Epithelial cell of esophagus (primary cell): Measurements from ENCODE around the gene DNAJB8.
A peak's percentile ranks its signal among the peaks of the same experiment; 100 is the strongest.

Experiments
- DNase-seq: peaks from one replicate; pipeline ENCODE4 v3.0.0; 2010; ENCODE audit warnings: low read depth
- H3K4me3 ChIP-seq: 2 replicates; pipeline ENCODE4 v1.5.1; 2011; ENCODE audit warnings: mild to moderate bottlenecking, low read length, control low read depth
- TF ChIP-seq, protein P1 (sequence below): IDR thresholded peaks from 2 replicates; pipeline ENCODE4 v1.5.1; 2011; ENCODE audit warnings: low read depth, mild to moderate bottlenecking, low read length, control low read depth, inconsistent platforms; ENCODE audit not compliant: insufficient read depth; ENCODE audit errors: missing control alignments

DNAJB8 gene

DNA sequence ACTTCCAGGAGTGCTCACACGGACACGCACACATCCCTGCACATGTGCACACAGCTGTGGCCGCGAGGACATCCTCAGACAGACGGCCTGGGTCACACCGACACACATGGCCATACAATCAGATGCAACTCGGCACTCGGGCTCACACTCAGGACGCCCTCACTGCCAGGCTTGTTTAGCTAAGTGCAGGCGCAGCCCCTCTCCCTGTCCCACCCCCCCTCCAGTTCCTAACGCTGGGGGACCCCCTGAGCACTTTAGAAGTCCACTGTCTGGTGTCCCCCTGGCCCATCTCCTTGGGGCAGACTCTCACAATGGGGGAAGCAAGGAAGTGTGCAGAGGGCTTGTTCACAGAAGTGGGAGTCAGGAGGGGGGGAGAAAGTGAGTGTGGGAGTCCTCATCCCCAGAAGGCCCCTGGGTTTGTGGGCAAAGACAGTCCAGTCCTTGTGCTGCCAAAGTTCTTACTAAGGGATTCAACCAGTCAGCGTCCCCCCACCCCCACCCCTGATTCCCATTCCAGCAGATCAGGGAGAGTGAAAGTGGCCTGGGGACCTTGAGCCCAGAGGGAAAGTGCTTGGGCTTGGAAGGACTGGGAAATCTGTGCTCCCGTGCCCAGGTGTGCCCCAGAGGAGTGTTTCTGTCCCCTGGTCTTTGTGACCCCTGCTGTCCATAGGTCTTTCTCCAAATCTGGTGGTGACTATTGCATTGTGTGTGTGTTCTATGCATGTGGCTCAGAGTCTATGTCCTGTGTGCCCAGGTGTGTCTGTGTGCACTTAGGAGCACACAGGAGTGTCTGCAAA is 27.1 kb upstream of the DNAJB8 start:
- H3K4me3 ChIP-seq: no peak overlapping the region
- DNase-seq: no peak
- TF ChIP-seq, protein P1, sequence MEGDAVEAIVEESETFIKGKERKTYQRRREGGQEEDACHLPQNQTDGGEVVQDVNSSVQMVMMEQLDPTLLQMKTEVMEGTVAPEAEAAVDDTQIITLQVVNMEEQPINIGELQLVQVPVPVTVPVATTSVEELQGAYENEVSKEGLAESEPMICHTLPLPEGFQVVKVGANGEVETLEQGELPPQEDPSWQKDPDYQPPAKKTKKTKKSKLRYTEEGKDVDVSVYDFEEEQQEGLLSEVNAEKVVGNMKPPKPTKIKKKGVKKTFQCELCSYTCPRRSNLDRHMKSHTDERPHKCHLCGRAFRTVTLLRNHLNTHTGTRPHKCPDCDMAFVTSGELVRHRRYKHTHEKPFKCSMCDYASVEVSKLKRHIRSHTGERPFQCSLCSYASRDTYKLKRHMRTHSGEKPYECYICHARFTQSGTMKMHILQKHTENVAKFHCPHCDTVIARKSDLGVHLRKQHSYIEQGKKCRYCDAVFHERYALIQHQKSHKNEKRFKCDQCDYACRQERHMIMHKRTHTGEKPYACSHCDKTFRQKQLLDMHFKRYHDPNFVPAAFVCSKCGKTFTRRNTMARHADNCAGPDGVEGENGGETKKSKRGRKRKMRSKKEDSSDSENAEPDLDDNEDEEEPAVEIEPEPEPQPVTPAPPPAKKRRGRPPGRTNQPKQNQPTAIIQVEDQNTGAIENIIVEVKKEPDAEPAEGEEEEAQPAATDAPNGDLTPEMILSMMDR: no peak

DNA sequence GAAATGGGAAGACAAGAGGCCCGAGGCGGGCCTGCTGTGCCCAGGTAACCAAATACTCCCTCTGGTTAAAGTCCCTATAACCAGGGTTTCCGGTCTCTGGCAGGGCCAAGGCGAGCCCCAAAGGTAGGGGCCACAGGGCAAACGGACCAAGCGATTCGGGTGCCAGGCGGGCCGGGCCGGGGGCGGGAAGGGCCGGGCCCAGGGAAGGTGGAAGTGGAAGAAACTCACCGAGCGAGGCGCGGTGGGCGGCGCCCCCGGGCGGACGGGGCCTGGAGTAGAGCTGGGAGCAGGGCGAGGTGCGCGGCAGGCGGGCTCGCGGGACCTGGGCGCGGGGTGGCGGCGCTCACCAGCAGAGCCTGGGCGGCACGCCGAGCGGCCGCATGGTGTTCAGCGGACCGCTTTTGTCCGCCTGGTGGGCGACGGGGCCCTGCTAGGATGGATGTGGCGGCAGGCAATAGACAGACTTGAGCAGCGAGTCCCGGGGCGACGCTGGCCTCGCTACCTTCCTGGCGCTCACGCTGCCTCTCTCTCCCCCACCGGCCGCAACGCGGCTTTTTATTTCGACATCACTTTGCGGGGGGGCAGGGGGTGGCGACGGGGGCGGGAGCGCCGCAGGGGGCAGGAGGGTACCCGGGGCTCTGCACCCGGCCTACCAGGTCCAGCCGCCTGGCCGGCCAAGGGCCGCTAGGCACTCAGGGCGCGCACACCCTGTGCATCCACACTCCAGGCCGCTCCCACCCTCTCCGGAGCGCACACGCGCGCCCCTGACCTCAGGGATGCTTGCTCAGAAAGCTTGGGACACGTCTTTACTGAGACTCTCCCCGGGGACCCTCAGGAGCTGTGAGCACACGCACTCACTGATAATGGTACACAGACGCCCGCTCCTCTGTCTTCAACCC is 26.2 kb upstream of the DNAJB8 start, which contains the start of gene GATA2:
TSS of gene GATA2 (minus strand) at position 531 of the 899 bp plus-strand sequence. CDS start 6,170 bp downstream, outside the sequence.
- no peak within 1 kb of the TSS for H3K4me3 ChIP-seq
- DNase-seq: no peak
- TF ChIP-seq, protein P1: no peak

DNA sequence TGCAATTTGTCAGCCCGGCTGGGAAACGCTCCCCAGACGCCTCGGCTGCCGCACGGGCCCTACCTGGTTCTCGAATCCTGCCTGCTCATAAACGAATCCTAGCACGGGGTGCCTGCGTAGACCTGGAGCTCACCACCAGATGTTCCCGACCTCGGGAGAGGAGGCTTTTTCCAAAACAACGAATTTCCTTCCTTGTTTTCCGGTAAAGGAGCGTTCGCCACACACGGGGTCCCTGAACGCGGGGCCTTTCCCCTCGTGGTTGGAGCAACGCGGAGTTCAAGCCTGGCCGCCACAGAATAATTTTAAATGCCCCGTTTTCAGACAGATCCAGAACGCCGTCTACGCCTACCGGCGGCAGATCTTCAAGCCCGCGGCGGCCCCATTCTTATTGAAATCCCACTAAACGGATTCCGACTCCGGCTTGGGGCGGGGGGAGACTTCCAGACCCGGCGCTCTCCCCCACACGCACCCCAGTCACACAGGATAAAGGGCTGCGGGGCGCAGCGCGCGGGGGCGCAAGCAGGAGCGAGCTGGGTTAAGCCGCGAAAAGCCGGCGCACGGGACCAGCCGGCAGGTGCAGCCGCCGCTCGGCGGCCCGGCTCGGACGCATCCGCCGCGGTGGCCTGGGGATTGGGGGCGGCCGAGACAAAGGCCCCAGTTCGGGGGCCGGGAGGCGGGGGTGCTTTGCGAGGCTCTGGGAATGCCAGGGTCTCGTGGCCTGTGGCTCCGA is 25.4 kb upstream of the DNAJB8 start:
- TF ChIP-seq, protein P1: no peak
- DNase-seq: peak; percentile 22
- no peak overlapping the region for H3K4me3 ChIP-seq

DNA sequence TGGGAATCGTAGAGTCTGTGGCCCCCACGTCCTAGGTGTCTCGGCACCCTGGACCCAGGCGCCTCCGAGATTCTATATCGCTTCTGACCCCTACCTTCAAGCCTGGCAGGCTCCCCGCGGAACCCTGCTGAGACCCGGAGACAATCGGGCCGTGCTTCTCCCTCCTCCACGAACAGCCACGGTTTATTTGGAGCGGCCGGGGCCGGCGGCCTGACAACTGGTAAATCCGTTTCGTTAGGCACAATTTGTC is 24.9 kb upstream of the DNAJB8 start:
- TF ChIP-seq, protein P1: no peak
- no peak for DNase-seq
- H3K4me3 ChIP-seq: no peak overlapping the region

DNA sequence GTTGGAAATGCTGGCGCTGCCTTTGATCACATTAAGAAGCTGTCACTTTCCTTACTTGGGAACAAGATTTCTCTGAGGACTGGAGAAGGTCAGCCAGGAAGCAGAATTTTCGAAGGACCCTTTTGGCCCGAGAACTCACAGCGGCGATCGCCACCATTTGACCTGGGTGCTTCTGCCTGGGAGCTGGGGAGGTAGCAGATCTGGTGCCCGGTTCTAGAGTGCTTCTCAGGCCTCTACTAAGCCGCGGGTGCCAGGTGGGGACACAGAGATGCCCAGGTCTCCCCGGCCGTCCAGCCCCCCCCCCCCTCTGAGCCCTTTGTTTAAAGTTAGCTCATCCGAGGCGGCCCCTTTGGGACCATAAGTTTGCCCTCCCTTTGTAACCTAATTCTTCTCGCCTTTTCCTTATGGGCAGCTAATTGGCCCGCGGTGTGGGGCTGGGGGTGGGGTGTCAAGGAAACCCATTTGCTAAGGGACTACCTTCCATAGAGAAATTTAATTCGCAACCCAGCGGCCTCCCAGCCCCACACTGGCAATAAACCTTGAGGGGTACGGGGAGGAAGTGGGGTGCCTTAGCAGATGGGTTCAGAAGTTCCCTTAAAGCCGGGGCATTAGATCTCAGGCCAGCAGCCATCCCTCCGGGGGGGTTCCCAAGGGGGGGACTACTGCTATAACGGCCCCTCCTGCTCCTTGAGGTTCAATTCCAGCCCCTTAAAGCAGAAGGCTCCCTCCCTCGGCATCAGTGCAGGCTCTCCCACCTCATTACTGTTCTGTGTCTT is 24.4 kb upstream of the DNAJB8 start:
- TF ChIP-seq, protein P1: no peak
- H3K4me3 ChIP-seq: no peak overlapping the region
- DNase-seq: no peak

DNA sequence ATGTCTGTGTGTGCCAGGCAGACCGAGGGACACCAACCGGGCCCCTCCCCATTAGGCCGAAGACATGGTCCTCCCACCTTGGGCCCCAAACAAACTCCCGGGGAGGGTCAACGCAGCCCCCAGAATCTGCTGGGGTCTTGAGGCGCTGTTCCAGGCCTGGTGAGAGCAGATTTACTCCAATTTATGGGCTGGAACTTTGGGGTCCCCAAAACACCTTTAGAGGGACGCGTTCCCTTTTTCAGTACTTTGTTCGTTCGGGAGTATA is 23.9 kb upstream of the DNAJB8 start:
- no peak overlapping the region for H3K4me3 ChIP-seq
- no peak for DNase-seq
- TF ChIP-seq, protein P1: no peak
